H1 (cell line): Measurements from ENCODE around the gene SLC25A45.

Source experiments
- ATF3 ChIP-seq: IDR thresholded peaks from 2 replicates; pipeline ENCODE4 v1.6.1; 2011; ENCODE audit warnings: low read depth, mild to moderate bottlenecking, low read length; ENCODE audit not compliant: insufficient read depth
- CTBP2 ChIP-seq: IDR thresholded peaks from 2 replicates; pipeline ENCODE4 v1.7.0; 2011; ENCODE audit warnings: borderline replicate concordance, mild to moderate bottlenecking, moderate library complexity, mixed read lengths, low read length; ENCODE audit not compliant: insufficient read depth, insufficient read length
- CTCF ChIP-seq, 3 experiments: IDR thresholded peaks; 1 replicate in 2 of 3; 2 replicates in 1 of 3; pipeline versions ENCODE4 v1.5.1 to v1.6.1; 2011; ENCODE audit warnings: low read length in 3 of 3, mild to moderate bottlenecking in 3 of 3, inconsistent platforms in 2 of 3, low read depth in 1 of 3, moderate library complexity in 1 of 3; ENCODE audit not compliant: insufficient read depth in 1 of 3; ENCODE audit errors: control extremely low read depth in 1 of 3
- GTF2F1 ChIP-seq: IDR thresholded peaks from 2 replicates; pipeline ENCODE4 v1.6.1; 2012; ENCODE audit warnings: low read depth, low read length, improper control_type of control experiment, borderline replicate concordance
- MAX ChIP-seq: IDR thresholded peaks from 2 replicates; pipeline ENCODE4 v1.6.1; 2012; ENCODE audit warnings: inconsistent platforms
- POLR2A ChIP-seq, 2 experiments: IDR thresholded peaks; 1 replicate in 1 of 2; 2 replicates in 1 of 2; pipeline ENCODE4 v1.6.1; 2011; ENCODE audit warnings: low read depth in 2 of 2, low read length in 2 of 2, mild to moderate bottlenecking in 2 of 2; ENCODE audit errors: control extremely low read depth in 1 of 2
- POLR2AphosphoS5 ChIP-seq: IDR thresholded peaks from 2 replicates; pipeline ENCODE4 v1.6.1; 2011; ENCODE audit warnings: low read depth, low read length
- RFX5 ChIP-seq: IDR thresholded peaks from 2 replicates; pipeline ENCODE4 v1.6.1; 2011; ENCODE audit warnings: low read depth, low read length, improper control_type of control experiment, borderline replicate concordance
- SIN3A ChIP-seq, 2 experiments: IDR thresholded peaks in 1 of 2; conservative IDR thresholded peaks in 1 of 2; 2 replicates each; pipeline ENCODE4 v1.6.1; 2011 to 2012; ENCODE audit warnings: low read length in 2 of 2, improper control_type of control experiment in 1 of 2, low read depth in 1 of 2, mild to moderate bottlenecking in 1 of 2
- SUZ12 ChIP-seq: fragments of 200-600 bp; sonication (generic); IDR thresholded peaks from 2 replicates; pipeline ENCODE4 v1.6.1; 2012; ENCODE audit warnings: mild to moderate bottlenecking, inconsistent platforms, low read length, moderate library complexity, mixed read lengths
- USF2 ChIP-seq: IDR thresholded peaks from 2 replicates; pipeline ENCODE4 v1.6.1; 2011; ENCODE audit warnings: low read length, improper control_type of control experiment

GRCh38 chr11:65389294-65389980 is 7.0 kb upstream of the SLC25A45 start:
- TF ChIP-seq CTCF (IDR thresholded peaks at IDR 0.05; ENCODE audit: control extremely low read depth in 1 of 3, insufficient read depth in 1 of 3, low read depth in 1 of 3, low read length in 3 of 3) (no peak), USF2 (no peak), MAX (no peak), GTF2F1 (no peak), POLR2AphosphoS5 (no peak), CTBP2 (no peak), SIN3A (conservative IDR thresholded peaks at IDR 0.05 in 1 of 2, IDR thresholded peaks at IDR 0.05 in 1 of 2; ENCODE audit: low read depth in 1 of 2, low read length in 2 of 2) (no peak), RFX5 (no peak), POLR2A (IDR thresholded peaks at IDR 0.05; ENCODE audit: control extremely low read depth in 1 of 2, low read depth in 2 of 2, low read length in 2 of 2) (no peak), ATF3 (no peak), SUZ12 (no peak)
